MM.1S (cell line): ENCODE results near the gene ARHGAP25.

ENCODE experiments used
- EZH2 ChIP-seq: fragments of 300-600 bp; sonication (generic); optimal IDR thresholded peaks from 2 replicates; pipeline ENCODE3; 2017; ENCODE audit warnings: low read depth, mild to moderate bottlenecking, antibody characterized with exemption, low read length, mixed read lengths
- EZH2phosphoT487 ChIP-seq: fragments of 300-600 bp; sonication (generic); IDR thresholded peaks from 2 replicates; pipeline ENCODE4 v1.6.1; 2018; ENCODE audit warnings: antibody characterized with exemption, low read length
- TF ChIP-seq, protein P1 (sequence below): fragments of 300-600 bp; sonication (generic); IDR thresholded peaks from 2 replicates; pipeline ENCODE4 v1.5.1; 2016; ENCODE audit warnings: antibody characterized with exemption, low read length, mixed read lengths

DNA sequence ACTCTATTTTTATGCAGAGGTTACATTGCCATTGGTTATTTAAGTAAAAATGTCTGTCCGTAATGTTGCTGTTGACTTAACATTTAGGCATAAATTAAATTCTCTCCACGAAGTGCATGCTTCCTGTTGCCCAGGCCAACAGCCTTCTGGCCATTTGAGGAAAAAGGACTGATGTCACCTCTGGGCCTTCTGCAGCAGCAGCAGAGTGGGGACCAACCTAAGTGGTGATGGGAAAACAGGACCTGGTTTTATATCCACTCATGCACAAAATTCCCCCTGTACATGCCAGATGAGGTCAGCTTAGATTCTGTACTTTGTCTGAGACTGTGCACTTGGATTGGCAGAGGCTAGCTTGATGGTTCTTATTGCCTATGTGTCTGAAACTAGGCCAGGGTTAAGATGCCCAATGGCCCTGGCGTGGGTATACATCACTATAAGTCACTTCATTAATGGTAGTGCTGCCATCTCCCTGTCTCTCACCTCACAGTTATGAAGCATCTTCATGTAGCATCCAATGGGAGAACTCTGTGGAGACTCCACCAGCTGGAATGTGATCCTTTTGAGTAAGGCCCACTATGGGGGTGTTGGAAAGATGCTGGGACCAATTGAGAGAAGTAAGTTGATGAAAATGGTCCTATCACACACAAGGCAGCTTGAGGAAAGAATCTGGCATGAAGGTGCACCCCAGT lies 4.4 kb downstream of the ARHGAP25 start:
- TF ChIP-seq EZH2 (no peak), EZH2phosphoT487 (no peak)
- TF ChIP-seq, protein P1, sequence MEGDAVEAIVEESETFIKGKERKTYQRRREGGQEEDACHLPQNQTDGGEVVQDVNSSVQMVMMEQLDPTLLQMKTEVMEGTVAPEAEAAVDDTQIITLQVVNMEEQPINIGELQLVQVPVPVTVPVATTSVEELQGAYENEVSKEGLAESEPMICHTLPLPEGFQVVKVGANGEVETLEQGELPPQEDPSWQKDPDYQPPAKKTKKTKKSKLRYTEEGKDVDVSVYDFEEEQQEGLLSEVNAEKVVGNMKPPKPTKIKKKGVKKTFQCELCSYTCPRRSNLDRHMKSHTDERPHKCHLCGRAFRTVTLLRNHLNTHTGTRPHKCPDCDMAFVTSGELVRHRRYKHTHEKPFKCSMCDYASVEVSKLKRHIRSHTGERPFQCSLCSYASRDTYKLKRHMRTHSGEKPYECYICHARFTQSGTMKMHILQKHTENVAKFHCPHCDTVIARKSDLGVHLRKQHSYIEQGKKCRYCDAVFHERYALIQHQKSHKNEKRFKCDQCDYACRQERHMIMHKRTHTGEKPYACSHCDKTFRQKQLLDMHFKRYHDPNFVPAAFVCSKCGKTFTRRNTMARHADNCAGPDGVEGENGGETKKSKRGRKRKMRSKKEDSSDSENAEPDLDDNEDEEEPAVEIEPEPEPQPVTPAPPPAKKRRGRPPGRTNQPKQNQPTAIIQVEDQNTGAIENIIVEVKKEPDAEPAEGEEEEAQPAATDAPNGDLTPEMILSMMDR: no peak
